IMR-90 (cell line): Measurements from ENCODE around the gene PDCD1LG2.

Experiments used
- BHLHE40 ChIP-seq: fragments of 150-350 bp; IDR thresholded peaks from 2 replicates; pipeline ENCODE4 v1.6.1; 2016; ENCODE audit warnings: mild to moderate bottlenecking, low read depth, low read length
- CEBPB ChIP-seq: IDR thresholded peaks from 2 replicates; pipeline ENCODE4 v1.6.1; 2012; ENCODE audit warnings: low read depth, low read length, improper control_type of control experiment
- MXI1 ChIP-seq: IDR thresholded peaks from 2 replicates; pipeline ENCODE4 v1.6.1; 2012; ENCODE audit warnings: low read depth, mild to moderate bottlenecking, low read length, moderate library complexity, borderline replicate concordance
- POLR2A ChIP-seq: IDR thresholded peaks from 2 replicates; pipeline ENCODE4 v1.6.1; 2012; ENCODE audit warnings: mild to moderate bottlenecking, low read depth, low read length
- RCOR1 ChIP-seq: IDR thresholded peaks from 2 replicates; pipeline ENCODE4 v1.6.1; 2012; ENCODE audit warnings: mild to moderate bottlenecking, low read length, improper control_type of control experiment; ENCODE audit not compliant: insufficient replicate concordance
- TF ChIP-seq, protein P1 (sequence below): conservative IDR thresholded peaks from 2 replicates; pipeline ENCODE4 v1.5.1; 2012; ENCODE audit warnings: mild to moderate bottlenecking, low read depth, low read length, improper control_type of control experiment

DNA sequence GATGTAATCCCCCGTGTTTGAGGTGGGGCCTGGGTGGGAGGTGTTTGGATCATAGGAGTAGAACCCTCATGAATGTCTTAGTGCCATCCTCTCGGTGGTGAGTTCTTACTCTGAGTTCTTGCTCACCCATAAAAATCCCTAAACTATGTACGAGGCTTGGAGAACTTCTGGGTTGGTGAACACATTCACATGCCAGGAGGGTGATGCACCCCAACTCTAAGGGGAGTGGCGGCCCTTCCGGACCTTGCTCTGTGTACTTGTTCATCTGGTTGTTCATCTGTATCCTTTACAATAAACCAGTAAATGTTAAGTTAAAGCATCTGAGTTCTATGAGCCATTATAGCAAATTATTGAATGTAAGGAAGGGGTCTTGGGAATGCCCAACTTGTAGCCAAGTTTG, 82.6 kb downstream of the PDCD1LG2 start:
- TF ChIP-seq POLR2A (no peak), MXI1 (no peak), CEBPB (no peak), BHLHE40 (no peak), RCOR1 (no peak)
- TF ChIP-seq, protein P1, sequence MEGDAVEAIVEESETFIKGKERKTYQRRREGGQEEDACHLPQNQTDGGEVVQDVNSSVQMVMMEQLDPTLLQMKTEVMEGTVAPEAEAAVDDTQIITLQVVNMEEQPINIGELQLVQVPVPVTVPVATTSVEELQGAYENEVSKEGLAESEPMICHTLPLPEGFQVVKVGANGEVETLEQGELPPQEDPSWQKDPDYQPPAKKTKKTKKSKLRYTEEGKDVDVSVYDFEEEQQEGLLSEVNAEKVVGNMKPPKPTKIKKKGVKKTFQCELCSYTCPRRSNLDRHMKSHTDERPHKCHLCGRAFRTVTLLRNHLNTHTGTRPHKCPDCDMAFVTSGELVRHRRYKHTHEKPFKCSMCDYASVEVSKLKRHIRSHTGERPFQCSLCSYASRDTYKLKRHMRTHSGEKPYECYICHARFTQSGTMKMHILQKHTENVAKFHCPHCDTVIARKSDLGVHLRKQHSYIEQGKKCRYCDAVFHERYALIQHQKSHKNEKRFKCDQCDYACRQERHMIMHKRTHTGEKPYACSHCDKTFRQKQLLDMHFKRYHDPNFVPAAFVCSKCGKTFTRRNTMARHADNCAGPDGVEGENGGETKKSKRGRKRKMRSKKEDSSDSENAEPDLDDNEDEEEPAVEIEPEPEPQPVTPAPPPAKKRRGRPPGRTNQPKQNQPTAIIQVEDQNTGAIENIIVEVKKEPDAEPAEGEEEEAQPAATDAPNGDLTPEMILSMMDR = no peak
